ENCODE data around the gene ZNF33A. TPM values are rescaled to one million over a fixed set of nuclear protein-coding genes. Genes with fewer than 3 reads are reported as not detected.
"Not testable (repeated sequence)": the region's sequence is repeated elsewhere in the genome, so short reads cannot be mapped to it uniquely, and the experiment has no call there.

ZNF33A gene
- total and polyA plus RNA-seq, 2 donors from 2014 or later, result 10.6 to 42.6 TPM

DNA sequence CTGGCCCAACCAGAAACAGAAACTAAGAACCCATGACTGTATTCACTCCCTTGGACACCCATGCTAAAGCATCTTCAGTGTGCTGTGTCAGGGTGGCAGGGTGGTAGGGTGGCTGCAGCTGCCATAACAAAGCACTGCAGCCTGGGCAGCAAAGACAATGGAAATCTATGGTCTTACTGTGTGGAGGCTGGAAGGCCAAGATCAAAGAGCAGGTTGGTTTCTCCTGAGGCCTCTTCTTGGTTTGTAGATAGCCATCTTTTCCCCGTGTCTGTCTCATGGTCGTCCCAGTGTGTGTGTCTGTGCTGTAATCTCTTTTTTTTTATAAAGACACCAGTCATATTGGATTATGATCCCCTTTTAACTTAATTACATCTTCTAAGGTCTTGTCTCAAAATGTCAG lies 18.8 kb upstream of the ZNF33A start:
- Histone ChIP-seq H3K9ac (ENCODE audit: low read length in 3 of 3) (no peak overlapping the region), H3K4me3 (ENCODE audit: low read length in 3 of 3) (no peak overlapping the region), H3K9me3 (ENCODE audit: control insufficient read depth in 2 of 3, insufficient read depth in 1 of 3, low read length in 3 of 3) (no peaks in the 10 kb centered on the region), H3K4me1 (ENCODE audit: control insufficient read depth in 2 of 3, insufficient read depth in 2 of 3, low read depth in 1 of 3, low read length in 3 of 3) (no peaks in the 10 kb centered on the region), H3K27me3 (ENCODE audit: control insufficient read depth, insufficient read depth, low read length) (no peaks in the 10 kb centered on the region), H3K36me3 (ENCODE audit: control insufficient read depth in 2 of 3, insufficient read depth in 3 of 3, low read length in 3 of 3) (no peaks in the 10 kb centered on the region), H3K27ac (ENCODE audit: low read depth in 2 of 2, low read length in 2 of 2) (no peak overlapping the region)
- intact Hi-C loops (cut with DNase I), result no loop called here
- FAIRE-seq, result no peak
- no peak for DNase-seq
- TF ChIP-seq, protein P1, sequence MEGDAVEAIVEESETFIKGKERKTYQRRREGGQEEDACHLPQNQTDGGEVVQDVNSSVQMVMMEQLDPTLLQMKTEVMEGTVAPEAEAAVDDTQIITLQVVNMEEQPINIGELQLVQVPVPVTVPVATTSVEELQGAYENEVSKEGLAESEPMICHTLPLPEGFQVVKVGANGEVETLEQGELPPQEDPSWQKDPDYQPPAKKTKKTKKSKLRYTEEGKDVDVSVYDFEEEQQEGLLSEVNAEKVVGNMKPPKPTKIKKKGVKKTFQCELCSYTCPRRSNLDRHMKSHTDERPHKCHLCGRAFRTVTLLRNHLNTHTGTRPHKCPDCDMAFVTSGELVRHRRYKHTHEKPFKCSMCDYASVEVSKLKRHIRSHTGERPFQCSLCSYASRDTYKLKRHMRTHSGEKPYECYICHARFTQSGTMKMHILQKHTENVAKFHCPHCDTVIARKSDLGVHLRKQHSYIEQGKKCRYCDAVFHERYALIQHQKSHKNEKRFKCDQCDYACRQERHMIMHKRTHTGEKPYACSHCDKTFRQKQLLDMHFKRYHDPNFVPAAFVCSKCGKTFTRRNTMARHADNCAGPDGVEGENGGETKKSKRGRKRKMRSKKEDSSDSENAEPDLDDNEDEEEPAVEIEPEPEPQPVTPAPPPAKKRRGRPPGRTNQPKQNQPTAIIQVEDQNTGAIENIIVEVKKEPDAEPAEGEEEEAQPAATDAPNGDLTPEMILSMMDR (IDR thresholded peaks at IDR 0.05; ENCODE audit: borderline replicate concordance, extremely low read depth, insufficient read depth), result no peak

DNA sequence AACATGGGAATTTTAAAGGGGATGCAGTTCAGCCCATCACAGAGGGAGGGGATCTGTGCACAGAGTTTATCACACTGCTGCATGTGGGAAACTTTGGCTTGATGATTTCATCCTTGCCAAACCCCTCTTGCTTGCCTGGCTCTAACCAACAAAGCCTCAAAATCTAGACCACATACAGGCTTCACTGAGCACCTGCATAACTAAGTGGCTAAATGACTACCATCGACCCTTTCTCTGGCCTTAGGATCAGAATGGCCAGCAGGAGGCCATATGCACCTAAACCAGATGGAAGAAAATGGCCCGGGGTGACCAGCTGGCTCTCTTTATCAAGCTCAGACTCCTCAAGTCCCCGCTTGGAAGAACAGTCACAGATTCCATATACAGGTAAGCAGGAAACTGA lies 18.4 kb upstream of the ZNF33A start:
- no peak for FAIRE-seq
- no peaks in the 10 kb centered on the region for H3K27me3 ChIP-seq (ENCODE audit: control insufficient read depth, insufficient read depth, low read length)
- H3K27ac ChIP-seq (ENCODE audit: low read depth in 2 of 2, low read length in 2 of 2), result no peak overlapping the region
- TF ChIP-seq, protein P1 (IDR thresholded peaks at IDR 0.05; ENCODE audit: borderline replicate concordance, extremely low read depth, insufficient read depth), result no peak
- H3K9ac ChIP-seq (ENCODE audit: low read length in 3 of 3), result no peak overlapping the region
- H3K4me3 ChIP-seq (ENCODE audit: low read length in 3 of 3), result no peak overlapping the region
- H3K36me3 ChIP-seq (ENCODE audit: control insufficient read depth in 2 of 3, insufficient read depth in 3 of 3, low read length in 3 of 3), result no peaks in the 10 kb centered on the region
- no peaks in the 10 kb centered on the region for H3K4me1 ChIP-seq (ENCODE audit: control insufficient read depth in 2 of 3, insufficient read depth in 2 of 3, low read depth in 1 of 3, low read length in 3 of 3)
- no peak for DNase-seq
- no peaks in the 10 kb centered on the region for H3K9me3 ChIP-seq (ENCODE audit: control insufficient read depth in 2 of 3, insufficient read depth in 1 of 3, low read length in 3 of 3)
- intact Hi-C loops (cut with DNase I), result no loop called here

- H3K27me3 ChIP-seq (ENCODE audit: control insufficient read depth, insufficient read depth, low read length); intact Hi-C loops (cut with DNase I); DNase-seq; H3K4me3 ChIP-seq (ENCODE audit: low read length in 3 of 3); H3K9ac ChIP-seq (ENCODE audit: low read length in 3 of 3); H3K4me1 ChIP-seq (ENCODE audit: control insufficient read depth in 2 of 3, insufficient read depth in 2 of 3, low read depth in 1 of 3, low read length in 3 of 3); H3K27ac ChIP-seq (ENCODE audit: low read depth in 2 of 2, low read length in 2 of 2); H3K9me3 ChIP-seq (ENCODE audit: control insufficient read depth in 2 of 3, insufficient read depth in 1 of 3, low read length in 3 of 3); FAIRE-seq; H3K36me3 ChIP-seq (ENCODE audit: control insufficient read depth in 2 of 3, insufficient read depth in 3 of 3, low read length in 3 of 3): not testable (repeated sequence)
Observed at GRCh38 chr10:37998920-37999319, 11.6 kb upstream of the ZNF33A start.

DNA sequence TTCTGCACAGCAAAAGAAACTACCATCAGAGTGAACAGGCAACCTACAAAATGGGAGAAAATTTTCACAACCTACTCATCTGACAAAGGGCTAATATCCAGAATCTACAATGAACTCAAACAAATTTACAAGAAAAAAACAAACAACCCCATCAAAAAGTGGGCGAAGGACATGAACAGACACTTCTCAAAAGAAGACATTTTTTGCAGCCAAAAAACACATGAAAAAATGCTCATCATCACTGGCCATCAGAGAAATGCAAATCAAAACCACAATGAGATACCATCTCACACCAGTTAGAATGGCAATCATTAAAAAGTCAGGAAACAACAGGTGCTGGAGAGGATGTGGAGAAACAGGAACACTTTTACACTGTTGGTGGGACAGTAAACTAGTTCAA lies 10.0 kb upstream of the ZNF33A start:
- H3K36me3 ChIP-seq (ENCODE audit: control insufficient read depth in 2 of 3, insufficient read depth in 3 of 3, low read length in 3 of 3); H3K4me1 ChIP-seq (ENCODE audit: control insufficient read depth in 2 of 3, insufficient read depth in 2 of 3, low read depth in 1 of 3, low read length in 3 of 3); H3K27me3 ChIP-seq (ENCODE audit: control insufficient read depth, insufficient read depth, low read length); H3K9me3 ChIP-seq (ENCODE audit: control insufficient read depth in 2 of 3, insufficient read depth in 1 of 3, low read length in 3 of 3); intact Hi-C loops (cut with DNase I); H3K4me3 ChIP-seq (ENCODE audit: low read length in 3 of 3); H3K27ac ChIP-seq (ENCODE audit: low read depth in 2 of 2, low read length in 2 of 2); DNase-seq; FAIRE-seq; H3K9ac ChIP-seq (ENCODE audit: low read length in 3 of 3): not testable (repeated sequence)

- intact Hi-C loops (cut with DNase I), result no loop called here
- FAIRE-seq (no peak), DNase-seq (no peak)
- Histone ChIP-seq H3K4me1 (ENCODE audit: control insufficient read depth in 2 of 3, insufficient read depth in 2 of 3, low read depth in 1 of 3, low read length in 3 of 3) (no peaks in the 10 kb centered on the region), H3K9ac (ENCODE audit: low read length in 3 of 3) (no peak overlapping the region), H3K27me3 (ENCODE audit: control insufficient read depth, insufficient read depth, low read length) (no peaks in the 10 kb centered on the region), H3K27ac (ENCODE audit: low read depth in 2 of 2, low read length in 2 of 2) (no peak overlapping the region), H3K9me3 (ENCODE audit: control insufficient read depth in 2 of 3, insufficient read depth in 1 of 3, low read length in 3 of 3) (no peaks in the 10 kb centered on the region), H3K4me3 (ENCODE audit: low read length in 3 of 3) (no peak overlapping the region), H3K36me3 (ENCODE audit: control insufficient read depth in 2 of 3, insufficient read depth in 3 of 3, low read length in 3 of 3) (no peaks in the 10 kb centered on the region)
- TF ChIP-seq, protein P1 (IDR thresholded peaks at IDR 0.05; ENCODE audit: borderline replicate concordance, extremely low read depth, insufficient read depth), result no peak
Observed at GRCh38 chr10:38003026-38003425, 7.4 kb upstream of the ZNF33A start.
